Neural cell (in vitro differentiated cells): Measurements from ENCODE around the gene PRDM8. TPM values are rescaled to one million over a fixed set of nuclear protein-coding genes. Genes with fewer than 3 reads are reported as not detected.

Source experiments
- H2AFZ ChIP-seq: fragments of 200-600, 300-800 bp; sonication (generic), shearing (Covaris generic); 2 replicates; pipeline ENCODE4 v1.6.0; 2014; ENCODE audit warnings: low read depth, mild to moderate bottlenecking, antibody characterized with exemption, low read length, moderate library complexity
- H3F3A ChIP-seq: fragments of 200-600 bp; shearing (Covaris generic); 2 replicates; pipeline ENCODE4 v1.6.1; 2016; ENCODE audit warnings: mild to moderate bottlenecking, moderate library complexity, mixed read lengths, antibody characterized with exemption, low read length; ENCODE audit not compliant: insufficient read depth, poor library complexity, severe bottlenecking
- H3K27ac ChIP-seq: fragments of 200-600, 300-800 bp; sonication (generic), shearing (Covaris generic); 2 replicates; pipeline ENCODE4 v1.5.1; 2014; ENCODE audit warnings: mild to moderate bottlenecking, low read length, moderate library complexity
- H3K27me3 ChIP-seq: fragments of 300-800, 200-600 bp; sonication (generic), shearing (Covaris generic); 2 replicates; pipeline ENCODE4 v1.6.0; 2014; ENCODE audit warnings: mild to moderate bottlenecking, low read depth, low read length, moderate library complexity; ENCODE audit not compliant: insufficient read depth
- H3K36me3 ChIP-seq: fragments of 300-800, 200-600 bp; sonication (generic), shearing (Covaris generic); 2 replicates; pipeline ENCODE4 v1.5.1; 2014; ENCODE audit warnings: mild to moderate bottlenecking, antibody characterized with exemption, low read length, moderate library complexity; ENCODE audit not compliant: insufficient read depth
- H3K4me2 ChIP-seq: fragments of 300-800, 200-600 bp; sonication (generic), shearing (Covaris generic); 2 replicates; pipeline ENCODE4 v1.6.0; 2014; ENCODE audit warnings: mild to moderate bottlenecking, low read length
- H3K4me3 ChIP-seq: fragments of 300-800, 200-600 bp; sonication (generic), shearing (Covaris generic); 2 replicates; pipeline ENCODE4 v1.5.1; 2014; ENCODE audit warnings: mild to moderate bottlenecking, low read length, moderate library complexity
- H3K79me2 ChIP-seq: fragments of 200-600 bp; shearing (Covaris generic); replicated peaks from 2 replicates; pipeline ENCODE4 v1.6.0; 2014; ENCODE audit warnings: mild to moderate bottlenecking, low read length, moderate library complexity; ENCODE audit not compliant: insufficient read depth
- H3K9ac ChIP-seq: fragments of 300-800, 200-600 bp; sonication (generic), shearing (Covaris generic); 2 replicates; pipeline ENCODE4 v1.6.1; 2016; ENCODE audit warnings: mild to moderate bottlenecking, low read length, mixed read lengths
- H3K9me2 ChIP-seq: fragments of 200-600 bp; shearing (Covaris generic); 2 replicates; pipeline ENCODE4 v1.6.1; 2016; ENCODE audit warnings: mild to moderate bottlenecking, low read length, mixed read lengths; ENCODE audit not compliant: insufficient read depth
- H3K9me3 ChIP-seq: fragments of 200-600, 300-800 bp; sonication (generic), shearing (Covaris generic); 2 replicates; pipeline ENCODE4 v1.6.1; 2016; ENCODE audit warnings: mild to moderate bottlenecking, mixed run types, low read length, moderate library complexity, mixed read lengths
- H4K20me1 ChIP-seq: fragments of 200-600 bp; shearing (Covaris generic); 2 replicates; pipeline ENCODE4 v1.6.1; 2016; ENCODE audit warnings: mild to moderate bottlenecking, mixed run types; ENCODE audit not compliant: insufficient read depth
- EP300 ChIP-seq: fragments of 450-650 bp; conservative IDR thresholded peaks from 2 replicates; pipeline ENCODE4 v1.6.1; 2014; ENCODE audit warnings: antibody characterized with exemption, mild to moderate bottlenecking, moderate library complexity; ENCODE audit not compliant: poor library complexity, severe bottlenecking
- EZH2 ChIP-seq: fragments of 200-600, 300-800 bp; shearing (Covaris generic), sonication (generic); IDR thresholded peaks from 2 replicates; pipeline ENCODE4 v1.6.1; 2014; ENCODE audit warnings: antibody characterized with exemption, low read length, borderline replicate concordance, mild to moderate bottlenecking; ENCODE audit not compliant: insufficient read depth, poor library complexity, severe bottlenecking
- MXI1 ChIP-seq: fragments of 450-650 bp; conservative IDR thresholded peaks from 2 replicates; pipeline ENCODE4 v1.6.1; 2014; ENCODE audit warnings: antibody characterized with exemption, mild to moderate bottlenecking; ENCODE audit not compliant: poor library complexity, severe bottlenecking
- POLR2AphosphoS5 ChIP-seq: IDR thresholded peaks from 2 replicates; pipeline ENCODE4 v1.6.1; 2012
- RAD21 ChIP-seq: fragments of 450-650 bp; conservative IDR thresholded peaks from 2 replicates; pipeline ENCODE4 v1.6.1; 2014; ENCODE audit warnings: antibody characterized with exemption, mild to moderate bottlenecking, moderate library complexity
- SMC3 ChIP-seq: fragments of 450-650 bp; conservative IDR thresholded peaks from 2 replicates; pipeline ENCODE4 v1.6.1; 2014; ENCODE audit warnings: antibody characterized with exemption, mild to moderate bottlenecking, moderate library complexity; ENCODE audit not compliant: poor library complexity
- TAF1 ChIP-seq: IDR thresholded peaks from 2 replicates; pipeline ENCODE4 v1.6.1; 2012; ENCODE audit warnings: low read depth
- polyA plus RNA-seq: library from polyadenylated mRNA; depleted of rRNA; stranded (reverse); fragments of >200 nt; gene quantifications from 2 replicates; pipeline ENCODE4 v1.2.3, GENCODE V29; 2014
- TF ChIP-seq, protein P1 (sequence below): fragments of 450-650 bp; IDR thresholded peaks from 2 replicates; pipeline ENCODE4 v1.5.1; 2014; ENCODE audit warnings: antibody characterized with exemption, mild to moderate bottlenecking, moderate library complexity; ENCODE audit not compliant: poor library complexity, severe bottlenecking
- TF ChIP-seq, protein P2 (sequence below): IDR thresholded peaks from 2 replicates; pipeline ENCODE4 v1.6.1; 2012; ENCODE audit warnings: borderline replicate concordance

PRDM8 gene
- polyA plus RNA-seq, 1 donor from 2014 or later: 0.46 TPM

DNA sequence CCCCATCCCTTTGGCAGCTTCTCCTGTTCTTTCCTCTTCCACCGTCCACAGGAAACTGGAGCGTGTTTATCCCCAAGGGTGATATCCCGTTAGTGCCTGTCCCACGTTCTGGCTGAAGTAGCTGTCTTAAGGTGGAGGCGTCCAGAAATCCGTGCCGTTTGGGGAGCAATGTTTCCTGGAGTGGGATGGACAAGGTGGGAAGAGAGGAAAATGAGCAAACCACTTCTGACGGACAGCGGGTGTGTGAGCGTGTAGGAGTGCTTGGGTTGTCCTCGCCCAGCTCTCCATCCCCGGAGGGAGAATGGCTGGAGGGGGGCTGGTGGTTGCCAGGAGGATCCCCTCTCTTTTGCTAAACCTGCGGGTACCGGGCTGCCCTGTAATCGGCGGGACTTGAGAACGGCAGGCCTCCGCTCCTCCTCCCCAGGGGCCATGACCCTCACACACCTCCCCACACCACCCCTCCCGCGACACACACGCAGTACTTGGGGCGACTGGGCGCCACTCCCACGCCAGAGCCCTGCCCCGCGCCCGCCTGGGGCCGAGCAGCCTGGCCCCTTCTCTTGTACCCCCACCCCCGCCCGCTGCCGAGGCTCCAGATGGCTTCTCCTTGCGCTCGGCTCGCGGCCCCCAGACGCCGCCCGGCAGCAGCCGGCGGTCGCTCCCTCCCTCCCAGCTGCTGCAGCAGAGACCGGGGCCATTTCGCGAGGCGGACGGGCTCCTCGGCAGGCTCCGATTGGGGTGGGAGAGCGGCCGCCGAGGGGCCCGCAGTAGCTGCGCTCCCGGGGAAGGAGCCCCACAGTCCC is 13.9 kb upstream of the PRDM8 start:
- Histone ChIP-seq H3K27ac (no peak overlapping the region), H3K9me3 (no peaks in the 10 kb centered on the region), H3K9me2 (no peaks in the 10 kb centered on the region), H3K4me2 (no peak overlapping the region), H3F3A (no peaks in the 10 kb centered on the region), H2AFZ (no peak overlapping the region), H4K20me1 (no peaks in the 10 kb centered on the region), H3K9ac (peak overlapping the region; percentile 46), H3K79me2 (no peaks in the 10 kb centered on the region), H3K36me3 (no peaks in the 10 kb centered on the region), H3K27me3 (peaks cover 69% of the 10 kb centered on the region), H3K4me3 (peak overlapping the region; percentile 64)
- TF ChIP-seq RAD21 (no peak), POLR2AphosphoS5 (no peak), EP300 (no peak), MXI1 (no peak), EZH2 (no peak), SMC3 (no peak), TAF1 (no peak)
- TF ChIP-seq, protein P1, sequence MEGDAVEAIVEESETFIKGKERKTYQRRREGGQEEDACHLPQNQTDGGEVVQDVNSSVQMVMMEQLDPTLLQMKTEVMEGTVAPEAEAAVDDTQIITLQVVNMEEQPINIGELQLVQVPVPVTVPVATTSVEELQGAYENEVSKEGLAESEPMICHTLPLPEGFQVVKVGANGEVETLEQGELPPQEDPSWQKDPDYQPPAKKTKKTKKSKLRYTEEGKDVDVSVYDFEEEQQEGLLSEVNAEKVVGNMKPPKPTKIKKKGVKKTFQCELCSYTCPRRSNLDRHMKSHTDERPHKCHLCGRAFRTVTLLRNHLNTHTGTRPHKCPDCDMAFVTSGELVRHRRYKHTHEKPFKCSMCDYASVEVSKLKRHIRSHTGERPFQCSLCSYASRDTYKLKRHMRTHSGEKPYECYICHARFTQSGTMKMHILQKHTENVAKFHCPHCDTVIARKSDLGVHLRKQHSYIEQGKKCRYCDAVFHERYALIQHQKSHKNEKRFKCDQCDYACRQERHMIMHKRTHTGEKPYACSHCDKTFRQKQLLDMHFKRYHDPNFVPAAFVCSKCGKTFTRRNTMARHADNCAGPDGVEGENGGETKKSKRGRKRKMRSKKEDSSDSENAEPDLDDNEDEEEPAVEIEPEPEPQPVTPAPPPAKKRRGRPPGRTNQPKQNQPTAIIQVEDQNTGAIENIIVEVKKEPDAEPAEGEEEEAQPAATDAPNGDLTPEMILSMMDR: no peak
- TF ChIP-seq, protein P2, sequence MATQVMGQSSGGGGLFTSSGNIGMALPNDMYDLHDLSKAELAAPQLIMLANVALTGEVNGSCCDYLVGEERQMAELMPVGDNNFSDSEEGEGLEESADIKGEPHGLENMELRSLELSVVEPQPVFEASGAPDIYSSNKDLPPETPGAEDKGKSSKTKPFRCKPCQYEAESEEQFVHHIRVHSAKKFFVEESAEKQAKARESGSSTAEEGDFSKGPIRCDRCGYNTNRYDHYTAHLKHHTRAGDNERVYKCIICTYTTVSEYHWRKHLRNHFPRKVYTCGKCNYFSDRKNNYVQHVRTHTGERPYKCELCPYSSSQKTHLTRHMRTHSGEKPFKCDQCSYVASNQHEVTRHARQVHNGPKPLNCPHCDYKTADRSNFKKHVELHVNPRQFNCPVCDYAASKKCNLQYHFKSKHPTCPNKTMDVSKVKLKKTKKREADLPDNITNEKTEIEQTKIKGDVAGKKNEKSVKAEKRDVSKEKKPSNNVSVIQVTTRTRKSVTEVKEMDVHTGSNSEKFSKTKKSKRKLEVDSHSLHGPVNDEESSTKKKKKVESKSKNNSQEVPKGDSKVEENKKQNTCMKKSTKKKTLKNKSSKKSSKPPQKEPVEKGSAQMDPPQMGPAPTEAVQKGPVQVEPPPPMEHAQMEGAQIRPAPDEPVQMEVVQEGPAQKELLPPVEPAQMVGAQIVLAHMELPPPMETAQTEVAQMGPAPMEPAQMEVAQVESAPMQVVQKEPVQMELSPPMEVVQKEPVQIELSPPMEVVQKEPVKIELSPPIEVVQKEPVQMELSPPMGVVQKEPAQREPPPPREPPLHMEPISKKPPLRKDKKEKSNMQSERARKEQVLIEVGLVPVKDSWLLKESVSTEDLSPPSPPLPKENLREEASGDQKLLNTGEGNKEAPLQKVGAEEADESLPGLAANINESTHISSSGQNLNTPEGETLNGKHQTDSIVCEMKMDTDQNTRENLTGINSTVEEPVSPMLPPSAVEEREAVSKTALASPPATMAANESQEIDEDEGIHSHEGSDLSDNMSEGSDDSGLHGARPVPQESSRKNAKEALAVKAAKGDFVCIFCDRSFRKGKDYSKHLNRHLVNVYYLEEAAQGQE: no peak

DNA sequence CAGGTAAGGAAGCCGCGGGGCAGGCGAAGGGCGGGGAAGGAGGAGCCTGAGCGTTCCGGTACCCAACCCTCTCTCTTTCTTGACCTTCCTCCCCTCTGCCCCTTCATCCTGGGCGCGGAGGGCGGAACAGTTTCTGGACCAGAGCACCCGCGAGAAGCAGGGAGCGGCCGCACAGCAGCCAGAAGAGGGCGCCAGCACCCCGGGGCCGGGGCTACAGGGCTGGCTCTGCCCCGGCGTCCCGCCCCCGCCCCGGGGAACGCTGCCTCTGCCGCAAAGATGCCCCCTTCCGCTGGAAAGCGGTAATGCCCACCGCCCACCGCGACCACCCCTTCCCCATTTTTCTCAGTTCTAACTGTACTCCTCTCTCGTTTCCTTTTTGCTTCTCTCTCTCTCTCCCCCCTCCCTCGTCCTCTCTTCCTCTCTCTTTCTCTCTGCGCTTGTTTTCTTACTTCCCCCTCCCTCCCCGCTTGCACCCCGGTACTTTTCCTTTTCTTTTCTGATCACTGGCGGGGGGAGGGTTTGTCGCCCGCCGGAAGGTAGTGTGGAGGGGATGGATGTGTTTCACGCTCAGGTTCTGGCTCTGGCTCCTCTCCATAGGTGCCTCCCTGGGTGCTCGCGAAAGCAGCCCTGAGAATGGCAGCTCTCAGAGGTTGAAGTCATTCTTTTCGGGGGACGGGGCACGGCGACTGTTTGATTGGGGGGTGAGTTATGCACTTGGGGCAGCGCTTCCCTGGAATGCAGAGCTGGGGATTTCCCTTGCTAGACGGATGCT is 13.1 kb upstream of the PRDM8 start:
- Histone ChIP-seq H3K9me2 (no peaks in the 10 kb centered on the region), H3K4me2 (no peak overlapping the region), H3F3A (no peaks in the 10 kb centered on the region), H4K20me1 (no peaks in the 10 kb centered on the region), H3K36me3 (no peaks in the 10 kb centered on the region), H3K4me3 (peak overlapping the region; percentile 64), H3K27ac (no peak overlapping the region), H2AFZ (no peak overlapping the region), H3K9ac (peak overlapping the region; percentile 46), H3K9me3 (no peaks in the 10 kb centered on the region), H3K79me2 (no peaks in the 10 kb centered on the region), H3K27me3 (peaks cover 77% of the 10 kb centered on the region)
- TF ChIP-seq SMC3 (peak; percentile 73), MXI1 (no peak), TAF1 (no peak), EP300 (no peak), RAD21 (peak; percentile 65)
- TF ChIP-seq, protein P1: peak; percentile 76
